MCF 10A (cell line): Measurements from ENCODE around the gene FARP1. TPM values are rescaled to one million over a fixed set of nuclear protein-coding genes. Genes with fewer than 3 reads are reported as not detected.

ENCODE experiments used
- BruUV-seq: library from RNA; stranded (reverse); fragments of 400-500 nt; replicated peaks from 2 replicates; lab custom pipeline; 2021; lab: Mats Ljungman, UMichigan
- CTCF ChIA-PET: fragments of 300-600 bp; sonication (Branson Sonifier 250); formaldehyde crosslinking; extraction: SDS; loops from one replicate; lab custom pipeline; 2021; ENCODE audit warnings: antibody characterized with exemption, inconsistent platforms; lab: Yijun Ruan, JAX
- POLR2A ChIA-PET: fragments of 300-600, 350-650 bp; sonication (Branson Sonifier 250); formaldehyde crosslinking; extraction: SDS; loops from one replicate; lab custom pipeline; 2020; ENCODE audit warnings: antibody characterized with exemption, inconsistent platforms; lab: Yijun Ruan, JAX
- DNase-seq: peaks from one replicate; pipeline ENCODE4 v3.0.0-alpha.2; 2018; ENCODE audit not compliant: unreplicated experiment
- H3K27ac Mint-ChIP-seq: one replicate; pipeline ENCODE4 v1.8.0; 2022; ENCODE audit warnings: mild to moderate bottlenecking, low read depth, mixed read lengths; ENCODE audit not compliant: unreplicated experiment
- H3K27me3 Mint-ChIP-seq: one replicate; pipeline ENCODE4 v1.8.0; 2022; ENCODE audit warnings: mixed read lengths; ENCODE audit not compliant: insufficient read depth, unreplicated experiment
- H3K36me3 Mint-ChIP-seq: one replicate; pipeline ENCODE4 v1.8.0; 2022; ENCODE audit warnings: mild to moderate bottlenecking, moderate library complexity, mixed read lengths; ENCODE audit not compliant: insufficient read depth, unreplicated experiment
- H3K4me1 Mint-ChIP-seq: one replicate; pipeline ENCODE4 v1.8.0; 2022; ENCODE audit warnings: mixed read lengths; ENCODE audit not compliant: insufficient read depth, unreplicated experiment
- H3K4me3 Mint-ChIP-seq: one replicate; pipeline ENCODE4 v1.8.0; 2022; ENCODE audit warnings: mild to moderate bottlenecking, moderate library complexity, mixed read lengths; ENCODE audit not compliant: unreplicated experiment
- H3K9me3 Mint-ChIP-seq: one replicate; pipeline ENCODE4 v1.8.0; 2022; ENCODE audit warnings: mixed read lengths; ENCODE audit not compliant: unreplicated experiment
- CTCF ChIP-seq: fragments of 200-600 bp; IDR thresholded peaks from one replicate; pipeline ENCODE4 v1.8.0; 2022; ENCODE audit warnings: antibody characterized with exemption, mild to moderate bottlenecking; ENCODE audit not compliant: unreplicated experiment
- intact Hi-C: fragments of 100-400 bp; cut with micrococcal nuclease; formaldehyde crosslinking; loops from 2 replicates; pipeline ENCODE4 v1.14.1; 2022
- total RNA-seq: library from RNA; stranded (reverse); gene quantifications from 2 replicates; pipeline ENCODE4 v1.2.3, GENCODE V29; 2022

The FARP1 gene
- total RNA-seq, 1 experiment from 2014 or later = 30.1 TPM

GRCh38 chr13:98103531-98103930 lies 39.4 kb upstream of the FARP1 start:
- no TSS peak for BruUV-seq
- H3K36me3 Mint-ChIP-seq = no peaks in the 10 kb centered on the region
- intact Hi-C loops = no loop called here
- H3K9me3 Mint-ChIP-seq = peaks cover 13% of the 10 kb centered on the region
- TF ChIP-seq CTCF = no peak
- no peak for DNase-seq
- no peaks in the 10 kb centered on the region for H3K4me1 Mint-ChIP-seq
- ChIA-PET CTCF (interaction anchor here (0.6 to 1.5 kb wide), 3 partner anchors 78 to 248 kb away, joined by 3 read pairs; no protein-coding TSS in a partner anchor), POLR2A (no interaction called here)
- no peak overlapping the region for H3K4me3 Mint-ChIP-seq
- H3K27me3 Mint-ChIP-seq = no peaks in the 10 kb centered on the region
- H3K27ac Mint-ChIP-seq = no peak overlapping the region

GRCh38 chr13:98103942-98104880 lies 38.7 kb upstream of the FARP1 start:
- CTCF ChIA-PET = interaction anchor here (1.1 to 1.5 kb wide), 2 partner anchors 78 to 248 kb away, joined by 3 read pairs; no protein-coding TSS in a partner anchor
- Mint-ChIP-seq H3K27ac (no peak overlapping the region), H3K4me1 (no peaks in the 10 kb centered on the region), H3K27me3 (no peaks in the 10 kb centered on the region), H3K9me3 (peaks cover 13% of the 10 kb centered on the region), H3K4me3 (no peak overlapping the region), H3K36me3 (no peaks in the 10 kb centered on the region)
- TF ChIP-seq CTCF = no peak
- POLR2A ChIA-PET = no interaction called here
- peak; percentile 14 for DNase-seq
- intact Hi-C loops = no loop called here
- no TSS peak for BruUV-seq

- H3K9me3 Mint-ChIP-seq = peaks cover 13% of the 10 kb centered on the region
- H3K27me3 Mint-ChIP-seq = no peaks in the 10 kb centered on the region
- POLR2A ChIA-PET = no interaction called here
- DNase-seq = no peak
- CTCF ChIA-PET = interaction anchor here (0.6 kb wide), 2 partner anchors 644 to 820 kb away, joined by 3 to 5 read pairs; no protein-coding TSS in a partner anchor
- no peak for TF ChIP-seq CTCF
- no TSS peak for BruUV-seq
- H3K4me1 Mint-ChIP-seq = no peaks in the 10 kb centered on the region
- H3K27ac Mint-ChIP-seq = no peak overlapping the region
- intact Hi-C loops = no loop called here
- no peaks in the 10 kb centered on the region for H3K36me3 Mint-ChIP-seq
- no peak overlapping the region for H3K4me3 Mint-ChIP-seq
Observed at GRCh38 chr13:98105929-98106336, 37.0 kb upstream of the FARP1 start.

GRCh38 chr13:98108341-98108740 lies 34.6 kb upstream of the FARP1 start:
- Mint-ChIP-seq H3K4me1 (no peaks in the 10 kb centered on the region), H3K4me3 (no peak overlapping the region), H3K9me3 (peaks cover 18% of the 10 kb centered on the region), H3K27me3 (no peaks in the 10 kb centered on the region), H3K27ac (no peak overlapping the region), H3K36me3 (no peaks in the 10 kb centered on the region)
- no peak for TF ChIP-seq CTCF
- CTCF ChIA-PET = interaction anchor here (0.6 kb wide), 1 partner anchor 325 kb away, joined by 3 read pairs; no protein-coding TSS in a partner anchor
- POLR2A ChIA-PET = no interaction called here
- DNase-seq = no peak
- intact Hi-C loops = no loop called here
- no TSS peak for BruUV-seq
